AG10803 (cell line): ENCODE results near the gene SOCS1.

Experiments
- DNase-seq: peaks from one replicate; pipeline ENCODE4 v3.0.0; 2010; ENCODE audit warnings: low read depth
- H3K4me3 ChIP-seq: 2 replicates; pipeline ENCODE4 v1.5.1; 2011; ENCODE audit warnings: mild to moderate bottlenecking, low read length, control low read depth
- TF ChIP-seq, protein P1 (sequence below): conservative IDR thresholded peaks from 2 replicates; pipeline ENCODE4 v1.5.1; 2011; ENCODE audit warnings: mild to moderate bottlenecking, low read length, control low read depth, inconsistent platforms

SOCS1 gene

GRCh38 chr16:11278681-11279628 is 23.0 kb upstream of the SOCS1 start:
- TF ChIP-seq, protein P1, sequence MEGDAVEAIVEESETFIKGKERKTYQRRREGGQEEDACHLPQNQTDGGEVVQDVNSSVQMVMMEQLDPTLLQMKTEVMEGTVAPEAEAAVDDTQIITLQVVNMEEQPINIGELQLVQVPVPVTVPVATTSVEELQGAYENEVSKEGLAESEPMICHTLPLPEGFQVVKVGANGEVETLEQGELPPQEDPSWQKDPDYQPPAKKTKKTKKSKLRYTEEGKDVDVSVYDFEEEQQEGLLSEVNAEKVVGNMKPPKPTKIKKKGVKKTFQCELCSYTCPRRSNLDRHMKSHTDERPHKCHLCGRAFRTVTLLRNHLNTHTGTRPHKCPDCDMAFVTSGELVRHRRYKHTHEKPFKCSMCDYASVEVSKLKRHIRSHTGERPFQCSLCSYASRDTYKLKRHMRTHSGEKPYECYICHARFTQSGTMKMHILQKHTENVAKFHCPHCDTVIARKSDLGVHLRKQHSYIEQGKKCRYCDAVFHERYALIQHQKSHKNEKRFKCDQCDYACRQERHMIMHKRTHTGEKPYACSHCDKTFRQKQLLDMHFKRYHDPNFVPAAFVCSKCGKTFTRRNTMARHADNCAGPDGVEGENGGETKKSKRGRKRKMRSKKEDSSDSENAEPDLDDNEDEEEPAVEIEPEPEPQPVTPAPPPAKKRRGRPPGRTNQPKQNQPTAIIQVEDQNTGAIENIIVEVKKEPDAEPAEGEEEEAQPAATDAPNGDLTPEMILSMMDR, result no peak
- DNase-seq, result no peak
- no peak overlapping the region for H3K4me3 ChIP-seq

GRCh38 chr16:11277607-11278337 is 21.8 kb upstream of the SOCS1 start:
- DNase-seq, result no peak
- TF ChIP-seq, protein P1, result no peak
- H3K4me3 ChIP-seq, result no peak overlapping the region

GRCh38 chr16:11276896-11277593 is 21.0 kb upstream of the SOCS1 start:
- H3K4me3 ChIP-seq, result no peak overlapping the region
- TF ChIP-seq, protein P1, result no peak
- DNase-seq, result no peak

- no peak within 1 kb of the TSS for H3K4me3 ChIP-seq
- DNase-seq, result no peak
- TF ChIP-seq, protein P1, result no peak
Measured at GRCh38 chr16:11276143-11276895, 20.3 kb upstream of the SOCS1 start, which contains the start of gene PRM2. TSS of gene PRM2 (minus strand) at chr16:11276480. CDS start at chr16:11276370, 110 bp downstream.

- TF ChIP-seq, protein P1, result no peak
- H3K4me3 ChIP-seq, result no peak overlapping the region
- DNase-seq, result no peak
Measured at GRCh38 chr16:11274964-11275363, 19.0 kb upstream of the SOCS1 start.

- no peak for DNase-seq
- H3K4me3 ChIP-seq, result no peak overlapping the region
- TF ChIP-seq, protein P1, result no peak
Measured at GRCh38 chr16:11273721-11274324, 17.8 kb upstream of the SOCS1 start.
